Tibial nerve (tissue), 3 donors: ENCODE measurements around the gene AFMID.

Experiments
- CTCF ChIP-seq, 5 experiments: fragments of 200-600 bp in 3 of 5; fragments of 450-650 bp in 2 of 5; sonication (generic) in 3 of 5; IDR thresholded peaks; one replicate each; pipeline ENCODE4 v1.5.1; 2016 to 2019; ENCODE audit warnings: antibody characterized with exemption in 5 of 5, mild to moderate bottlenecking in 3 of 5, moderate library complexity in 2 of 5
- POLR2A ChIP-seq, 2 donors: fragments of 450-650 bp; IDR thresholded peaks; one replicate each; pipeline ENCODE4 v1.6.1; 2017; ENCODE audit warnings: antibody characterized with exemption in 2 of 2, mild to moderate bottlenecking in 2 of 2, moderate library complexity in 2 of 2

- TF ChIP-seq CTCF (IDR thresholded peaks at IDR 0.05) (no peak), POLR2A (IDR thresholded peaks at IDR 0.05) (no peak)
These were observed 2.3 kb upstream of the AFMID start for GRCh38 chr17:78184868-78185267.
